Measurements from ENCODE around the gene GNMT. TPM values are rescaled to one million over a fixed set of nuclear protein-coding genes. Genes with fewer than 3 reads are reported as not detected.

Gene GNMT
- total and polyA plus RNA-seq, 9 of the 15 experiments (the other 6 are each of a cell fraction or from before 2014, with no cell fraction given), result 0.11 to 0.29 (median 0.15) TPM; not detected in 6

- H2AFZ ChIP-seq (ENCODE audit: low read depth, low read length), result no peak overlapping the region
- H3K4me3 ChIP-seq, result no peak overlapping the region
- WGBS (ENCODE audit: insufficient coverage, low coverage, missing lambda C conversion rate), result 68% methylated on average over 4 of the region's 4 CpGs
- H3K36me3 ChIP-seq (ENCODE audit: control insufficient read depth, insufficient read depth, low read length), result peaks cover 55% of the 10 kb centered on the region; the same call in 2 of the 3 replicates
- no peak for TF ChIP-seq RAD51 (IDR thresholded peaks at IDR 0.05; ENCODE audit: borderline replicate concordance, low read depth)
- TF ChIP-seq ATF1 (CRISPR knock-in tag; IDR thresholded peaks at IDR 0.05), result no peak
- no peak for TF ChIP-seq ATF1 (tag; IDR thresholded peaks at IDR 0.05)
- no peak for TF ChIP-seq SOX6 (IDR thresholded peaks at IDR 0.05)
- no peak for TF ChIP-seq SLC30A9 (CRISPR knock-in tag; IDR thresholded peaks at IDR 0.05)
- no peak for TF ChIP-seq ATF7 (IDR thresholded peaks at IDR 0.05)
- TF ChIP-seq TSHZ1 (CRISPR knock-in tag; IDR thresholded peaks at IDR 0.05), result no peak
- no peak for TF ChIP-seq DDX20 (tag; IDR thresholded peaks at IDR 0.05; ENCODE audit: low read depth)
- no peak for TF ChIP-seq UBTF (IDR thresholded peaks at IDR 0.05; ENCODE audit: borderline replicate concordance in 1 of 2, low read depth in 2 of 2, low read length in 2 of 2)
- TF ChIP-seq RBM22 (IDR thresholded peaks at IDR 0.05; ENCODE audit: low read depth, low read length, poor library complexity, severe bottlenecking), result no peak
- no peak for FAIRE-seq
- H3K79me2 ChIP-seq (ENCODE audit: control insufficient read depth, insufficient read depth, low read length), result no peaks in the 10 kb centered on the region
- H3K9me3 ChIP-seq (replicated peaks; ENCODE audit: control insufficient read depth, insufficient read depth, low read depth, low read length), result no peaks in the 10 kb centered on the region
- BruUV-seq (replicated peaks), result no TSS peak
- no peak for DNase-seq (ENCODE audit: extremely low read depth in 1 of 4, low spot score in 3 of 4)
- no peaks in the 10 kb centered on the region for H3K27me3 ChIP-seq (ENCODE audit: control insufficient read depth in 2 of 2, insufficient read depth in 2 of 2, low read length in 2 of 2)
- H3K9me1 ChIP-seq (ENCODE audit: control insufficient read depth, insufficient read depth, low read length), result no peaks in the 10 kb centered on the region
- no peak overlapping the region for H3K27ac ChIP-seq (ENCODE audit: extremely low read depth, low read depth, low read length)
- ATAC-seq, result no peak
- no peaks in the 10 kb centered on the region for H4K20me1 ChIP-seq (replicated peaks; ENCODE audit: control insufficient read depth, insufficient read depth, low read length)
- intact Hi-C loops (cut with micrococcal nuclease) (no loop called here), in situ Hi-C loops (cut with MboI) (no loop called here)
- CTCF ChIA-PET (ENCODE audit: low intra/inter-chr PET ratio), result no interaction called here
- peaks cover 12 to 22% of the 10 kb centered on the region in 2 experiments for H3K4me1 ChIP-seq (replicated peaks in 1 of 2; ENCODE audit: control insufficient read depth in 2 of 2, insufficient read depth in 2 of 2, low read length in 2 of 2)
- H3K9ac ChIP-seq (ENCODE audit: insufficient read depth in 1 of 2, low read depth in 2 of 2, low read length in 2 of 2), result peak overlapping the region in 1 of 2 experiments; percentile 53; a peak in 1 of 4 replicates
- POLR2A ChIA-PET, result interaction anchor here (0.7 kb wide), 1 partner anchor 10 kb away, joined by 3 read pairs; the partner anchor contains the start of gene PEX6
- H3K4me2 ChIP-seq (ENCODE audit: insufficient read depth, low read length), result no peak overlapping the region
Observed at GRCh38 chr6:42968783-42969182, 8.2 kb downstream of the GNMT start.

Measured in K562 (cell line).